ENCODE measurements around the gene ST8SIA6.

- no peak for TF ChIP-seq EP300 (IDR thresholded peaks at IDR 0.05; ENCODE audit: borderline replicate concordance)
- TF ChIP-seq TEAD4 (IDR thresholded peaks at IDR 0.05) = no peak
- TF ChIP-seq, protein P1, sequence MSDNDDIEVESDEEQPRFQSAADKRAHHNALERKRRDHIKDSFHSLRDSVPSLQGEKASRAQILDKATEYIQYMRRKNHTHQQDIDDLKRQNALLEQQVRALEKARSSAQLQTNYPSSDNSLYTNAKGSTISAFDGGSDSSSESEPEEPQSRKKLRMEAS (IDR thresholded peaks at IDR 0.05) = no peak
- TF ChIP-seq TAF1 (IDR thresholded peaks at IDR 0.05; ENCODE audit: low read depth) = no peak
- TF ChIP-seq REST (IDR thresholded peaks at IDR 0.05; ENCODE audit: low read depth) = no peak
- TF ChIP-seq TCF12 (IDR thresholded peaks at IDR 0.05; ENCODE audit: low read depth) = no peak
- TF ChIP-seq NFIC (IDR thresholded peaks at IDR 0.05) = no peak
- no peak for TF ChIP-seq EGR1 (IDR thresholded peaks at IDR 0.05)
- no peak for TF ChIP-seq RAD21 (IDR thresholded peaks at IDR 0.05; ENCODE audit: low read depth)
- TF ChIP-seq, protein P2, sequence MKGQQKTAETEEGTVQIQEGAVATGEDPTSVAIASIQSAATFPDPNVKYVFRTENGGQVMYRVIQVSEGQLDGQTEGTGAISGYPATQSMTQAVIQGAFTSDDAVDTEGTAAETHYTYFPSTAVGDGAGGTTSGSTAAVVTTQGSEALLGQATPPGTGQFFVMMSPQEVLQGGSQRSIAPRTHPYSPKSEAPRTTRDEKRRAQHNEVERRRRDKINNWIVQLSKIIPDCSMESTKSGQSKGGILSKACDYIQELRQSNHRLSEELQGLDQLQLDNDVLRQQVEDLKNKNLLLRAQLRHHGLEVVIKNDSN (IDR thresholded peaks at IDR 0.05) = no peak
- TF ChIP-seq YY1 (IDR thresholded peaks at IDR 0.05; ENCODE audit: low read depth) = no peak
- TF ChIP-seq CREB1 (IDR thresholded peaks at IDR 0.05; ENCODE audit: low read depth) = no peak
- TF ChIP-seq FOXM1 (IDR thresholded peaks at IDR 0.05; ENCODE audit: borderline replicate concordance, low read depth) = no peak
- no peak for TF ChIP-seq ZBTB7A (IDR thresholded peaks at IDR 0.05; ENCODE audit: low read depth)
Measured at GRCh38 chr10:17444388-17444714, 10.0 kb downstream of the ST8SIA6 start.
